GM12892 (cell line): ENCODE results near the gene UBE2E1.

Experiments
- POLR2A ChIP-seq: IDR thresholded peaks from 2 replicates; pipeline ENCODE4 v1.6.1; 2011; ENCODE audit warnings: low read depth, low read length, control low read depth
- POLR2AphosphoS5 ChIP-seq: IDR thresholded peaks from 2 replicates; pipeline ENCODE4 v1.6.1; 2011; ENCODE audit warnings: low read depth, low read length, control low read depth
- TAF1 ChIP-seq: IDR thresholded peaks from 2 replicates; pipeline ENCODE4 v1.6.1; 2011; ENCODE audit warnings: low read depth, mild to moderate bottlenecking, control low read depth, low read length, borderline replicate concordance

DNA sequence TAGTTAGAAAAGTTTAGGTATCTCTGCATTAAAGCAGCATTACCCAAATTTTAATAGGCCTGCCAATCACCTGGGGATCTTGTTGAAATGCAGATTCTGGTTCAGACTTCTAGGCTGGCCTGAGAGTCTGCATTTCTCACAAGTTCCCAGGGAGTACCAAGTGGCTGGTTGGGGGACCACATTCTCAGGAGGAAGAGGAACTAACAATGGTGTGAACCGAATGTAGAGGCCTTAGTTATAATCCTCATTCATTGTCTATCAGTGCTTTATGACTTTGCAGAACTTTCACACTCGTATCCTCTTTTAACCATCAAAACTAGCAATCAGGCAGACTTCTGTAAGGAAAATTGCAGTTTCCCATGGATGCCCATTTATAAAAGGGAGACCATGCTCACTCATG is 38.2 kb upstream of the UBE2E1 start:
- no peak for TF ChIP-seq POLR2AphosphoS5
- no peak for TF ChIP-seq POLR2A
- TF ChIP-seq TAF1: no peak
